ENCODE data around the gene SMIM33. TPM values are rescaled to one million over a fixed set of nuclear protein-coding genes. Genes with fewer than 3 reads are reported as not detected.
A peak's percentile ranks its signal among the peaks of the same experiment; 100 is the strongest.
"Not testable (repeated sequence)": the region's sequence is repeated elsewhere in the genome, so short reads cannot be mapped to it uniquely, and the experiment has no call there.

The SMIM33 gene
- total RNA-seq, 1 donor from 2014 or later: not detected

DNA sequence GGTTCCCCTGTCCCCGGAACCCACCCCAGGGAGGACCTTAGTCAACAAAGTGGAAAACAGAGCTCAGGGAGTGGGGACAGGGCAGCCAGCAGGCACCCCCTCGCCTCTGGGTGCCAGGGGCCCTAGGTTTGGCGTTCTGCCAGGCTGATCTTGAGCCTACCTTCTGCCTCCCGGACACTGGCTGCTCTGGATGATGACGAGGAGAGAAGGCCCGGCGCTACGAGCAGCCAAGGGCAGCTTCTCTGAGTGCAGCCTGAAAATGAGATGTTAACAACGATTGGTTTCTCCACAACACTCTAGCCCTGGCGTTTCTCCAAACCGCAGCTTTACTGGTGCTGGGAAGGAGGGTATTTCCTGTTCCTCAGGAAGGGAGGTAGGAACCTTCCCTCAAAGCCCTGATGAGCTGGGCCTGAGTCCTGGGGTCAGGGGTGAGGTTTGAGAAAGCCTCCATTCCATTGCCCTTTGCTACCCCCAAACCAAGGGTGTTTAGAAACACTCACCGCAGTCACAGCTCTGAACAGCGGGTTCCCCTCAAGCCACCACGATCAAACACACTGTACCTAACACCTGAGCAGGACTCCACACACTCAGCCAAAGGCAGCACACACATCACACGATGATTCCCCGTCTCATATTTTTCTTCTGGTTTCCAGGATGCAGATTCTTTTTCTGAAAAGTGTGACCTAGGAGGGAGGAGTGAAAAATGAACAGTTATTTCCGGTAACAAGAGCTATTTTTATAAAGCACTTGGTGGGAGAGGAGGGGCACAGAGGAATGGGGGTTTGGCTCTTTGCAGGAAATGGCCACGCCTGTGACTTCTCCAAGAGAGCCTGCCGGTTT is 11.5 kb downstream of the SMIM33 start, which contains the start of gene STING1:
Gene STING1, minus strand, starts transcription at position 709 of the 840 bp plus-strand sequence. CDS start 1,054 bp downstream, outside the sequence.
- DNase-seq: no peak

DNA sequence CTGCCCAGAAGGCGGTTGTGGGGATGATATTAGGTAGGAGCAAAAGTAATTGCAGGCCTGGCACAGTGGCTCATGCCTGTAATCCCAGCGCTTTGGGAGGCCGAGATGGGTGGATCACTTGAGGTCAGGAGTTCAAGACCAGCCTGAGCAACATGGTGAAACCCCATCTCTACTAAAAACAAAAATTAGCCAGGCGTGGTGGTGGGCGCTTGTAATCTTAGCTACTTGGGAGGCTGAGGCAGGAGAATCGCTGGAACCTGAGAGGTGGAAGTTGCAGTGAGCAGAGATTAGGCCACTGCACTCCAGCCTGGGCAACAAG is 12.0 kb downstream of the SMIM33 start:
- DNase-seq: not testable (repeated sequence)

DNA sequence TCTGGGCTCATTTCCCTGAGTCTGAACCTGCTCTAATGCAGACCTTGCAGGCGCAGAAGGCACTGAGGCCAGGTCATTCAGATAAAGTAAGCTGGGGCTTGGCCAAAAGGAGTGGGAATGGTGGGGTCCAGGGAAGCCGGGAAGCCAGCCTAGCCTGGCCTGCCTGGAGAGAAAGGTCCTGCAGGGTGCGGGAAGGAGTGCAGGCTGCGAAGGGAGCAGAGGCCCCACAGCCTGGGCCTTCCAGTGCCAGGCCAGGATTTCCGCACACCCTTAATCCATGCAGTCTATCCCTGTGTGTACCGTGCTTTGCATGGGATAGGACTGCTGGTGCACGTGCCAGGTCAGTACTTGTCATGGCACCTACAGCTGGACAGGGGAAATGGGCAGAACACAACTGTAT is 15.4 kb downstream of the SMIM33 start:
- no peak for DNase-seq

DNA sequence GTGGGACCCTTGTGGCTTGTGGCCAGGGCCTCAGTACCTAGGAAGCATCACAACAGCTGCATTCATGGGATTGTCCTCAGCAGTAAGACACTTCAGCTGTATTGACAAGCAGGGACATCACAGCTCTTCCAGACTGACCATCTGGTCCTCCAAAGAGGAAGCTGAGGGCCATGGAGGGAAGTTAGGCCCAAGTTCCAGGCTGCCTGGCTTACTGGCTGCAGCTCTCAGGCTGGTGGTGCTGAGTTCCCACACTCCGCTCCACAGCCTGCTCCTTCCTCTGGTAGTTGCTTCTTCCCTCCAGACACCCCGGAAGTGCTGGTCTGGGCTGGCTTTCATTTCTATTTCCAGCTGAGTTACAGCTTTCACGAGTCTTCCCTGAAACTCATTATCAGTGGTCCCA is 17.5 kb downstream of the SMIM33 start:
- DNase-seq: no peak

DNA sequence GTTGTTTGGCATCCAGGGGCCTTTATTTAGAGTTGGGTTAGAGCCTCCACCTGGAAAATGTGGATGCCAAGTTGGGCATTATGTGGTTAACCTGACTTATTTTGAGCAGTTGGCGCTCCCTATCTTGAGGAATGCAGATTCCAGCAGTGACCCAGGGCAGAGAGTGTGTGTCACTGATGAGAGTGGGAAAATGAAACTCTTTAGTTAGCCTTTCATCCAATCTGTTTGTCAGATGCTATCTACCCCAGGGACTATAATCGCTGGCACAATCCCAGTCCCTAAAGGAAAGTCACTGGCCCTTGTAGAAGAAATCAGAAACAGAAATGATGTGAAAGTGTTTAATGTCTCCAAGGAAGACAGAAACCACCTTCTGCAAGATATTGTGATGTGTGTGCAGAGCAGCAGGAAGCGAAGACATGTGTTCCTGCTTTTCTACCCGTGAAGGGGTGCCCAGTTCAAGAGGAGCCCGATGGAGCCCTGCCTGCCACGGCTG is 21.9 kb downstream of the SMIM33 start:
- DNase-seq: no peak

DNA sequence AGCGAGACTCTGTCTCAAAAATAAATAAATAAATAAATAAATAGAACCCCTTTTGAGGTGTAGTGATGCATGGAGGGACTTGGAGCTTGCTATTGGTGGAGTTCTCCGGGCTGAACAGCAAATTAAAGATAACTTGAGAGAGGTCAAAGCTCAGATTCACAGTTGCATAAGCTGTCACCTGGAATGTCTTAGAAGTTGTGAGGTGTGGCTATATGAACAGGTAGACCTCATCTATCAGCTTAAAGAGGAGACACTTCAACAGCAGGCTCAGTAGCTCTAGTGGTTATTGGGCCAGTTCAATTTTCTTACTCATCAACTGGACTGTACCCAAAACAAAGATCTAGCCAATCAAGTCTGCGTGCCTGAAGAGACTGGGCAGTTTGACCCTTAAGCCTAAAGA is 23.5 kb downstream of the SMIM33 start:
- DNase-seq: no peak

DNA sequence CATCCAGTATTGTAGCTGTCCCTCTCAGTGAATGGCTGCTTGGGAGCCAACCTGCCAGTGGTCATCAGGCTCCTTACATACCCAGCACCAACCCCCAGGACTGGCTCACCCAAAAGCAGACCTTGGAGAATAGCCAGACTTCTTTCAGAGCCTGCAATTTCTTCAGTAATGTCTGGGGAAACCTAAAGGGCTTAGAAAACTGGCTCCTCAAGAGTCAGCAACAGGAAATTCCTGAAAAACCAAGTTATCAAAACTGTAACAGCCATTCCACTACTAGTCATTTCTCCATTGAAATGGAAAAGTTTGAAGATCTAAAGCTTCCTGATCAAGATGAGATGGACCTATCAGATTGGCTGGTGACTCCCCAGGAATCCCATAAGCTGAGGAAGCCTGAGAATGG is 24.0 kb downstream of the SMIM33 start:
- no peak for DNase-seq

DNA sequence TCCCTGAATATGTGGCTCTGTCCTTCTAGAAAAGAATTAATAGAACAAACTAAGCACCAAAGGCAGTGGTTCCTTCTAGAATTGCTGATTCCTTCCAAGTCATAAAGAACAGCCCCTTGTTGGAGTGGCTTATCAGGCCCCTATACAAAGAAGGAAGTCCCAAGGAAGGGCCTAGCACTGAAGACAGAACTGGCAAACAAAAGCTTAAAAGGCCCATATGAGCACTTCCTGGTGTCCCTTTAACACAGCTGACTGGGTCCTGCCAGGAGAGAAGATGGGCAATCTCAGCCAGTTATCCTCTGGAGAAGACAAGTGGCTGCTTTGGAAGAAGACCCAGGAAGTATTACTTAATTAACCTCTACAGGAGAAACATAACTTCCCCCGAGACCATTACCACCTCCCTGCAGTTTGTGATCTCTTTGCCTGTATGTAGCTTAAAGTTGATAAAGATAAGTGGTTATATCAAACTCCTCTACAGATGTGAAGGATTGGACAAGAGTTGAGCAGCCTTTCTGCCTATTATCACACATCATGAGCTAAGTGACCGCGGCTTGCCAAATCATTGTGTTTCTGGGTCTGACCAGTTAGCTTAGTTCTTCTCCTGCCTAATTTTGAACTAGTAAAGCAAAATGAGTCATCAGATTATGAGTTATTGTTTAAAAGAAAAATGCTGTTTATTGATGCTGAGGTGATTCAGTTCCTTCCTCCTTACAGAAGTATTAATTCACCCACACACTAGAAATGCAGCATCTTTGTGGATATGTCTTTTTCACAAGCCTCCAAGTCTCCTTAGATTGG is 25.0 kb downstream of the SMIM33 start:
- DNase-seq: no peak

DNA sequence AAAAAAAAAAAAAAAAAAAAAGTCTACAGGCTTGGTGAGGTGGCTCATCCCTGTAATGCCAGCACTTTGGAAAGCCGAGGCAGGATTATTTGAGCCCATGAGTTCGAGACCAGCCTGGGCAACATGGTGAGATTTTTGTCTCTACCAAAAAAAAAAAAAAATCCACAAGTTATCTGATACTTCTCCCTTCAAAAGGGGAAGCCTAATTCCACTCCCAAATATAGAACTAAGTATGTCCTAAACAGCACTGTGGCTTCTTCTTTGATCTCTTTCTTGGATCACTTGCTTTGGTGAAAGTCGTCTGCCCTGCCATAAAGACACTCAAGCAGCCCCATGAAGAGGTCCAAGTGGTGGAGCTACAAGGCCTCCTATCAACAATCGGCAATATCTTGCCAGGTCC is 30.6 kb downstream of the SMIM33 start:
- no peak for DNase-seq

DNA sequence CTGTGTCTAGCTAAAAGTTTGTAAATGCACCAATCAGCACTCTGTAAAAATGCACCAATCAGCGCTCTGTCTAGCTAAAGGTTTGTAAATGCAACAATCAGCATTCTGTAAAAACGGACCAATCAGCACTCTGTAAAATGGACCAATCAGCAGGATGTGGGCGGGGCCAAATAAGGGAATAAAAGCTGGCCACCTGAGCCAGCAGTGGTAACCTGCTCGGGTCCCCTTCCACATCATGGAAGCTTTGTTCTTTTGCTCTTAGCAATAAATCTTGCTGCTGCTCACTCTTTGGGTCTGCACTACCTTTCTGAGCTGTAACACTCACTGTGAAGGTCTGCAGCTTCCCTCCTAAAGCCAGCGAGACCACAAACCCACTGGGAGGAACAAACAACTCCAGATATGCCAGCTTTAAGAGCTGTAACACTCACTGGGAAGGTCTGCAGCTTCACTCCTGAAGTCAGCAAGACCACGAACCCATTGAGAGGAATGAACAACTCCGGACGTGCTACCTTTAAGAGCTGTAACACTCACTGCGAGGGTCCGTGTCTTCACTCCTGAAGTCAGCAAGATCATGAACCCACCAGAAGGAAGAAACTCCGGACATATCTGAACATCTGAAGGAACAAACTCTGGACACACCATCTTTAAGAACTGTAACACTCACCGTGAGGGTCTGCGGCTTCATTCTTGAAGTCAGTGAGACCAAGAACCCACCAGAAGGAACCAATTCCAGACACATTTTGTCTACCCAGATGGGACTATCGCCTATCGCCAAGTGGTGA is 32.4 kb downstream of the SMIM33 start:
- DNase-seq: not testable (repeated sequence)

DNA sequence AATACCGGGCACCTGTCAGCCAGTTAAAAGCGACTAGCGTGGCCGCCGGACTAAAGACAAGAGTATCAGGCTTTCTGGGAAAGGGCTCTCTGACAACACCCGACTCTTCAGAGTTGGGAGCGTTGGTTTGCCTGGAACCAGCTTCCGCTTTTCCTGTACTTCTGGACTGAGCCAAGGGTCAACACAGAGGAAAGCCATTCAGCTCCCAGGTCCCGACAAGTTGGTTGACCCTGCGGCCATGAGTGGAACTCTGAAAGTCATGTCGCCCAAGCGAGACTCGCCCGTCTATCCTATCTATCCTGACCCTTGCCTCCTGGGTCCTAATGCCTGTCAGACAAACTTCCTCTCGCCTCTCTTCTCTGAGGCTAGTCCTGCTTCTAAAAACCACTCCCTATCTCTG is 33.1 kb downstream of the SMIM33 start:
- DNase-seq: not testable (repeated sequence)

DNA sequence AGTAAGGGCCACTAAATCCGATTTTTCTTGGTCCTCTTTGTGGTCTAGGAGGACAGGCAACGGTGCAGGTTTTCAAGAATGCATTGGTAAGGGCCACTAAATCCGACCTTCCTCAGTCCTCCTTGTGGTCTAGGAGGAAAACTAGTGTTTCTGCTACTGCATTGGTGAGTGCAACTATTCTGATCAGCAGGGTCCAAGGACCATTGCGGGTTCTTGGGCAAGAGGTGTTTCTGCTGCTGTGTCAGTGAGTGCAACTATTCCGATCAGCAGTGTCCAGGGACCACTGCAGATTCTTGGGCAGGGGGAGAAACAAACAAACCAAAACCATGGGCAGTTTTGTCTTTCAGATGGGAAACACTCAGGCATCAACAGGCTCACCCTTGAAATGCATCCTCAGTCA is 33.9 kb downstream of the SMIM33 start:
- not testable (repeated sequence) for DNase-seq

DNA sequence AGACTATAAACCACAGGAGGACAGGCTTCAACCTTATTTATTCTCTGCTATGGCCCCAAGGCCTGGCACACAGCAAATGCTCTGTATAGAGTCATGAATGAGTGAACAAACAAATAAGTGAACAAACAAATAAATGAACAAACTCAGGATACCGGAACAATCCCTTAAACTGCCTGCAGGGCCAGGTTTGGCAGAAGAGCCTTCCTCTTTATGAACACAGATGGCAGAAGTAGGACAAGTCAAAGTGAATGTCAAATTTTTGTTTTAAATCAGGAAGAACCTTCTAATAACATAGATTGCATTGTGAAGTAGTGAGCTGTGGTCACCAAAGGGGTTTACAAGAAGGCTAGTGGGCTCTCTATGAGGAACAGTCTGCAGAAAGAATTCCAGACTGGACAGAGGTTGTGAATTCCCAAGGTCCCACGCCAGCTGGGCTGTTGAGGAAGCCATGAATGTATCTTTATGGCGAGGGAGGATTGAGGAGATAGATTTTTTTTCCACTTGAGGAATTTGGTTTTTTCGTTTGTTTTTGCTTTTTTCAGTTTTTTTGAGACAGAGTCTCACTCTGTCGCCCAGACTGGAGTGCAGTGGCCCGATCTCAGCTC is 42.1 kb downstream of the SMIM33 start:
- DNase-seq: no peak

DNA sequence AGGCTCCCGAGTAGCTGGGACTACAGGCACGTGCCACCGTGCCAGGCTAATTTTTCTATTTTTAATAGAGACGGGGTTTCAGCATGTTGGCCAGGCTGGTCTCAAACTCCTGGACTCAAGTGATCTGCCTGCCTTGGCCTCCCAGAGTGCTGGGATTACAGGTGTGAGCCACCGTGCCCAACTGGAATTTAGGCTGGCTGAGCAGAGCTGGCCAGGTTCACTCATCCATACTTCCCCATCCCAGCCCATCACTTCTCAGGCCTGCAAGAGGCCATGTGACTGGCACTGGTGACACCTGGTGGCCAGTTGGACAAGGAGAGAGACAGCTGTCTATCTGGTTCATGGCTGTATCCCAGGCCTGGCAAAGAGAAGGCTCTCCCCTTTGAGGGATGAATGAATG is 42.6 kb downstream of the SMIM33 start:
- DNase-seq: peak; percentile 58

DNA sequence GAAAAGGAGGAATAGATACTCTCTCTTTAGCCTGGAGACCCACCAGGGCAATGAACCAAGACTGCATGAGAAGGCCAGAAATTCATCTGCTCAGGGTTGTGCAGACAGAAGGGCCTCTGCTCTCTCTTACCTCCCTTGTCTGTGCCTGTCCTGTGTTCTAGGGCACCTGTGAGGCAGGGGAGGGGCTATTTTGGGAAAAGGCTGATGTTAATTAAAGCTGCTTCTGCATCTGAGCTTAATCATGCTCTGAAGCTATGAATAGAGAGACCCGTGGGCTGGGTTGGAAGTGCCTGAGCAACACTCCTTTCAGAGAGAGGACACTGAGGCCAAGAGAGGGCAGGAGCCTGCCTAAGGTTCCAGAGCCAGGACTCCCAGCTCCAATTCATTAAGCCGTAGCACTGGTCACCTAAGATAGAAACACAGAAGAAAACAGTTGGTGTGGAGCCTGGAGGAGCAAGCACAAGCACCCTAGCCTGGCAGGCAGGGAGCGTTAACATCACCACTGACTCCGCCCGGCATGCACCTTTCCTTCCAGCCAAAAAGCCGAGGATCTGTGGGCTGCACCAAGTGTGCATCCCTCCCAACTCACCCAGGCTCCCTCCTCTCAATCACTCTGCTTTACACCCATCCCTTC is 43.2 kb downstream of the SMIM33 start:
- no peak for DNase-seq

DNA sequence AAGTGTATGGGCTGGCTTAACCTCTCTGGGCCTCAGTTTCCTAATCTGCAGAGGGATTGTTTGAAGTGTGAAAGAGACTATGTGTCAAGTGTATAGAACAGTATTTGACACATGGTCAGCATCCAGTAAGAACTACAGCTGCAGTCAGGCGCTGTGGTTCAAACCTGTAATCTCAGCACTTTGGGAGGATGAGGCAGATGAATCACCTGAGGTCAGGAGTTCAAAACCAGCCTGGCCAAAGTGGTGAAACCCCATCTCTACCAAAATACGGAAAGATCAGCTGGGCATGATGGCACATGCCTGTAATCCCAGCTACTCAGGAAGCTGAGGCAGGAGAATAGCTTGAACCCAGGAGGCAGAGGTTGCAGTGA is 43.7 kb downstream of the SMIM33 start:
- no peak for DNase-seq

DNA sequence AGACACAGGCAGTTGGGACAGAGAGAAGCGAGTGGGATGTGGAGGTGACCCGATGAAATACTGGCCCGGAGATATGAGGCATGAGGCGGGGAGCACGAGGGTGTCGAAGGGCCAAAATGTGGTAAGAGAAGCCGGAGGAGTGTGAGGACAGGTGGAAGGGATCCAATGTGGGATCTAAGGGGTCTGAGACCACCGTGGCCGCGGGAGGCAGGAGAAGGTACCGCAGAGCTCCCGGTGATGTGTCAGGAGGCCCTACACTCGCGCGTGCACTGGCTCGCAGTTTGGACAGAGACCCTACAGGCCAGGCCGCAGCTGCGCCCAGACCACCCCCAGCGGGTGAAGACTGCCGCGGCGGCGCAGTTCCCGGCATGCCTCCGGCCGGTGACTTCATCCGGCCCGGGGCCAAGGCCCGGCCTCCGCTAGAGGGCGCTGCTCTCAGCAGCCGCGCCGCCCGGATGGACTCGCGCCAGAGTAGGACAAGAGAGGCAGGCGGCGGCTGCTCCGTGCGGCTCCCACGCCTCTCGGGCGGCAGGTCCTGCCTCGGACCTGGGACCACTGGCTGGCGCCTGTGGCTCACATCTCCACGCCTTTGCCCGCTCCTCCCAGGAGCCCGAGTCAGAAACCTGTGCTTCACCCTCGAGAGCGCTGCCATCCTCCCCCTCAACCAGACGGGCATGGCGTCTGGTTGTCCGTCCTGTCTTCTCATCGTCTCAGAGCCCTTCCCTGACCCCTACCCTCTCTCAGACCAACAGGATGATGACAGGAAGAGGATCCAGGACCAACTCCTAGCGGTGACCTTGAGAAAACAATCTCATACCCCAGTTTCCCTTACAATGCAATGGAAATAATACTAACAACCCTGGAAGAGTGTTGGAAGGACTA is 47.1 kb downstream of the SMIM33 start:
- peak; percentile 88 for DNase-seq

Data from occipital lobe (tissue), 2 donors.